ENCODE data around the gene SLC30A2. TPM values are rescaled to one million over a fixed set of nuclear protein-coding genes. Genes with fewer than 3 reads are reported as not detected.

SLC30A2 gene
- total and polyA plus RNA-seq, 2 of the 13 experiments (the other 11 are each of a cell fraction or from before 2014, with no cell fraction given), result not detected

DNA sequence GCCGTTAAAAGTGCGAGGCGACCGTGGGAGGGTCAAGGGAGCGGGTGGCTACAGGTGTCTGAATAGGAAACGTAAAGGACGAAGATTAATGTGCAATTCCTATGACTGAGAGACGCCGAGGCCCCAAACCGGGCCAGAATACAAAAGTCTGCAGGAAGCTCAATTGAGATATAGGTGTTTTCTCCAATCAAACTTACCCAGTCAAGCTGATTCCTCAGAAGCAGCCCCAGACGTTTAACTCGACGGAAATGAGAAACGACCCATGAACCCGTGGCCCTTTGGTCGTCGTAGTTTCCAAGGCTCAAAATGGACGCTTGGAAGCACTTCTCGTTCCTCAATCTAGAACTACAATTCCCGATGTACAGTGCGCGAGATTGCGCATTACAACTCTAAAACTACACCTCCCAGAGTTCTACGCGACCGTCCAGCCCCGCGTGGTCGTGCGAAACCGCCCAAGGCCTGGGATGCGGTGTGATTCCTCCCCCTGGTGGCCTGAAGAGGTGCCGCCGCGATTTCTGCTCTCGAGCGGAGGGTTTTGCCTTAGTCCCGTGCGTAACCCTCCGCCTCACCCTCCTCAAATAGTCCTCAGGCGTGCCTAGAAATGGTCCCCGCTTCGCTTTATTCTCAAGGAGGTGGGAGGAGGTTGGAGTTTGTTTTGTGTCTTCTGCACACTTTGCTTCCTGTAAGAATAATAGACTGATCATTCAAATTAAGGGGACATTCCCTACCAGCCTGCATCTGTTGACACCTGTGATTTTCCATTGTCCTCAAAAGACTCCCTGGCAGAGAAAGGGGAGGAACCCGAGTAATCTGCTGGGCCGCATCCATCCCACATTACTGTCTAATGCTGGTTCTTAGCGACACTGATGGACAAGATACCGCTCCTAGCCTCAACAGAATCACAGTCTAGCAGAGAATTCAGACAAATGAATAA is 47.8 kb downstream of the SLC30A2 start, which contains the start of gene PAFAH2 (continued):
- TF ChIP-seq CREM (IDR thresholded peaks at IDR 0.05) (peak; percentile 100), CREM (CRISPR knock-in tag; IDR thresholded peaks at IDR 0.05) (no peak), ZNF547 (CRISPR knock-in tag; IDR thresholded peaks at IDR 0.05) (0 out of 2 replicates have a peak, but pooled peaks have one; percentile 56), ZFP90 (CRISPR knock-in tag; IDR thresholded peaks at IDR 0.05; ENCODE audit: borderline replicate concordance) (peak; percentile 93), SRSF9 (IDR thresholded peaks at IDR 0.05; ENCODE audit: borderline replicate concordance, insufficient read depth, low read depth, low read length, poor library complexity, severe bottlenecking) (no peak), ZNF614 (CRISPR knock-in tag; IDR thresholded peaks at IDR 0.05; ENCODE audit: borderline replicate concordance) (peak; percentile 96)
- TF ChIP-seq, protein P1, sequence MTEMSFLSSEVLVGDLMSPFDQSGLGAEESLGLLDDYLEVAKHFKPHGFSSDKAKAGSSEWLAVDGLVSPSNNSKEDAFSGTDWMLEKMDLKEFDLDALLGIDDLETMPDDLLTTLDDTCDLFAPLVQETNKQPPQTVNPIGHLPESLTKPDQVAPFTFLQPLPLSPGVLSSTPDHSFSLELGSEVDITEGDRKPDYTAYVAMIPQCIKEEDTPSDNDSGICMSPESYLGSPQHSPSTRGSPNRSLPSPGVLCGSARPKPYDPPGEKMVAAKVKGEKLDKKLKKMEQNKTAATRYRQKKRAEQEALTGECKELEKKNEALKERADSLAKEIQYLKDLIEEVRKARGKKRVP (CRISPR knock-in tag; IDR thresholded peaks at IDR 0.05), result peak in 1 of 2 experiments; percentile 88; a peak in 2 of 4 replicates

DNA sequence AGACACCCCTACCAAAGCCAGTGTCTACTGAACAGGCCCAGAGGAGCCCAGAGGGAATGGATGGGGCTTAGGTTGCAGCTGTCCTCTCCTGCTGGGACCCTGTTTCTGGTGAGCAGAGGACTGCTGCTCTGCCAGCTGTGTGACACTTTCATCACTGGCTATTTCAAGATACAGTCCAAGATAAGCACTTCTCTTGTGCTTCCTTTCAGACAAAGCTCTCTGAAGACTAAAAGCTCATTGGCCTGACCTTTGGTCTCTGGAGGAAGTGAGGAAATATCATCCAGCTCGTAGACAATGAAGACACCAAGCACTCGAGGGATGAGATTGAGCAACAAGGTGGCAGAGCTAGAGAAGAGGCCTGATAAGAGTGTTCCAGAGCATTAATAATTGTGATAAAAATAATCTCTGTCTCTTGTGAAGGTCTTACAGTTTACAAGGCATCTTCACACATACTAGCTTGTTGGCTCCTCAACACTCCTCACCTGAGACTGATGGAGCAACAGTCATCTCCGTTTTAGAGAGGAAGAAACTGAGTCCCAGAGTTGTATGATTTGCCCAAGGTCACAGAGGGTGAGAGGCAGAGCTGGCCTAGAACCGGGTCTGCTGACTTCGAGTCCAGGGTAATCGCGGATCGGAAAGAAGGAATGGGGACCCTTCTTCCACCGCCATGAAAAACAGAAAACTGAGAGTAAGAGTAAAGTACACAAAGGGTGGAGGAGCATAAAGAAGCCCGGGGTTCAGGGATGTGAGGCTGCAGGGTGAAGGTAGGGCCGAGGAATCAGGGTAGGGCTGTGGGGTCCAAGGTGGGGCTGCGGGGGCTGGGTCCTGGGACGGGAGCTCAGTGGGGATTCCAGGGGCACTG is 48.7 kb downstream of the SLC30A2 start:
- under 1% methylated on average over 13 of the region's 13 CpGs for WGBS (ENCODE audit: low lambda C conversion rate)
- DNase-seq (ENCODE audit: low spot score), result peak; percentile 81
- peak; percentile 96 for FAIRE-seq
- Histone ChIP-seq H3K9me3 (ENCODE audit: low read length) (no peaks in the 10 kb centered on the region), H3K79me2 (ENCODE audit: insufficient read depth, low read length) (no peaks in the 10 kb centered on the region), H3K9ac (ENCODE audit: insufficient read depth, low read depth, low read length) (peak overlapping the region; percentile 79), H3K27ac (ENCODE audit: extremely low read length, insufficient read depth, low read length) (peak overlapping the region; percentile 78), H4K20me1 (ENCODE audit: insufficient read depth, low read length) (no peaks in the 10 kb centered on the region), H3K4me3 (replicated peaks in 1 of 3; ENCODE audit: insufficient read depth in 1 of 3, low read depth in 2 of 3, low read length in 3 of 3) (peak overlapping the region; percentile 81 to 85 (median 82)), H2AFZ (ENCODE audit: low read length) (peak overlapping the region; percentile 8), H3K36me3 (replicated peaks in 1 of 2; ENCODE audit: control insufficient read depth in 1 of 2, insufficient read depth in 2 of 2, low read length in 2 of 2) (peaks cover 0 to 1% of the 10 kb centered on the region in 2 experiments; a peak in 2 of 5 replicates), H3K4me2 (ENCODE audit: low read depth, low read length) (peak overlapping the region; percentile 93), H3K4me1 (ENCODE audit: insufficient read depth, low read length) (peaks cover 36% of the 10 kb centered on the region), H3K27me3 (ENCODE audit: control insufficient read depth in 1 of 2, insufficient read depth in 2 of 2, low read length in 2 of 2) (no peaks in the 10 kb centered on the region; a peak in 1 of 5 replicates)
- intact Hi-C loops (cut with micrococcal nuclease; ENCODE audit: unreplicated experiment) (loop anchor here (5.0 kb wide), 1 partner anchor 175 kb away; no protein-coding TSS in a partner anchor), in situ Hi-C loops (cut with HindIII; ENCODE audit: extremely low pct_ligation_motif_present, low pct_unique_long_range_greater_than_20kb) (loop anchor here (5.0 to 10.0 kb wide), 2 partner anchors 100 to 172 kb away; no protein-coding TSS in a partner anchor)
- ATAC-seq, result peak; percentile 72
- BruUV-seq (replicated peaks), result TSS peak; percentile 71
- CTCF ChIA-PET (ENCODE audit: low intra/inter-chr PET ratio, low total read pairs), result interaction anchor here (1.5 to 2.3 kb wide), 3 partner anchors 91 to 160 kb away, joined by 5 to 40 read pairs (median 10); partner anchors contain the start of gene STMN1
- POLR2A ChIA-PET, result interaction anchor here (0.5 to 2.4 kb wide), 20 partner anchors 9 to 237 kb away, joined by 3 to 25 read pairs (median 4); partner anchors contain the start of genes CEP85, EXTL1, MTFR1L and PAQR7
- TF ChIP-seq HDAC2 (CRISPR knock-in tag; IDR thresholded peaks at IDR 0.05) (peak; percentile 70; the same call in 1 of the 2 replicates), POLR2G (IDR thresholded peaks at IDR 0.05; ENCODE audit: low read depth, low read length) (peak; percentile 60), ZSCAN31 (CRISPR knock-in tag; IDR thresholded peaks at IDR 0.05; ENCODE audit: low read depth) (no peak), NFATC3 (CRISPR knock-in tag; IDR thresholded peaks at IDR 0.05) (no peak), SRY (CRISPR knock-in tag; IDR thresholded peaks at IDR 0.05) (no peak), AGO2 (optimal IDR thresholded peaks at IDR 0.05; ENCODE audit: low read depth, low read length) (peak; percentile 27), CHD4 (IDR thresholded peaks at IDR 0.05; ENCODE audit: borderline replicate concordance, low read length) (no peak)
- TF ChIP-seq, protein P2, sequence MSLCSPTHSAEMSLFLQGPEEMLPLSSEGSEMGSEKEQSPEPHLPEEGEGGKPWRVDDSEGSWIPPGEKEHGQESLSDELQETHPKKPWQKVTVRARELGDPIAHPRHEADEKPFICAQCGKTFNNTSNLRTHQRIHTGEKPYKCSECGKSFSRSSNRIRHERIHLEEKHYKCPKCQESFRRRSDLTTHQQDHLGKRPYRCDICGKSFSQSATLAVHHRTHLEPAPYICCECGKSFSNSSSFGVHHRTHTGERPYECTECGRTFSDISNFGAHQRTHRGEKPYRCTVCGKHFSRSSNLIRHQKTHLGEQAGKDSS (CRISPR knock-in tag; IDR thresholded peaks at IDR 0.05; ENCODE audit: borderline replicate concordance, low read depth), result no peak
